SU-DHL-6 (cell line): Measurements from ENCODE around the gene CAPZA1.

Experiments
- CTCF ChIP-seq: fragments of 200-600 bp; sonication (generic); IDR thresholded peaks from one replicate; pipeline ENCODE4 v1.5.1; 2017; ENCODE audit warnings: antibody characterized with exemption, mild to moderate bottlenecking, low read length, moderate library complexity; ENCODE audit not compliant: insufficient read depth, poor library complexity, severe bottlenecking
- EZH2phosphoT487 ChIP-seq: fragments of 200-600 bp; sonication (generic), shearing (Covaris generic); conservative IDR thresholded peaks from 2 replicates; pipeline ENCODE4 v1.6.1; 2018; ENCODE audit warnings: mild to moderate bottlenecking, antibody characterized with exemption, low read length, moderate library complexity, mixed read lengths

GRCh38 chr1:112626887-112627286 lies 7.3 kb downstream of the CAPZA1 start:
- TF ChIP-seq CTCF, result no peak
- TF ChIP-seq EZH2phosphoT487, result no peak
